Occipital lobe (tissue), 2 donors: ENCODE results near the gene MBTPS1. TPM values are rescaled to one million over a fixed set of nuclear protein-coding genes. Genes with fewer than 3 reads are reported as not detected.

Experiments
- DNase-seq: peaks from one replicate; lab custom pipeline; 2025; lab: John Stamatoyannopoulos, UW
- total RNA-seq: library from RNA; depleted of rRNA; stranded (reverse); fragments of >200 nt; gene quantifications from one replicate; pipeline ENCODE4 v1.2.3, GENCODE V29; 2014

Gene MBTPS1
- total RNA-seq, 1 donor from 2014 or later = 78.1 TPM

- no peak for DNase-seq
Observed at GRCh38 chr16:84054271-84054670, 62.5 kb downstream of the MBTPS1 start.

GRCh38 chr16:84053237-84053636, 63.5 kb downstream of the MBTPS1 start:
- DNase-seq = no peak

- DNase-seq = no peak
Observed at GRCh38 chr16:84052071-84052622, 64.6 kb downstream of the MBTPS1 start.

DNA sequence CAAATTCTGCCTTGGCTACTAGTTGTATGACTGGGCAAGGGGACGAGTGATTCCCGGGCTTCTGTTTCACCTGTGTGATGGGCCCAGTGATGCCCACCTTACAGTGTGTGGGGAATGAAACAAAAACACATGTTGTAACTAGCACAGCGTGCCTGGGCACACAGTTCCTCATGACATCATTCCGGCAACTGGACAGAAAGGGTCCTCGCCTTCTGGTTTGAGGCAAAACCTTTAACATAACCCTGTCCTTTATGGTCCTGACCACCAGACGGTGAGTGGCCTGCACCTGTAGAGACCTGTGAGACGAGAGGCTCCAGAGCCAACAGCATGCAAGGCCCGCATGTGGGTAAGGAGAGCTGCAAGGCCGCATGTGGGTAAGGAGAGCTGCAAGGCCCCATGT, 66.4 kb downstream of the MBTPS1 start:
- no peak for DNase-seq

DNA sequence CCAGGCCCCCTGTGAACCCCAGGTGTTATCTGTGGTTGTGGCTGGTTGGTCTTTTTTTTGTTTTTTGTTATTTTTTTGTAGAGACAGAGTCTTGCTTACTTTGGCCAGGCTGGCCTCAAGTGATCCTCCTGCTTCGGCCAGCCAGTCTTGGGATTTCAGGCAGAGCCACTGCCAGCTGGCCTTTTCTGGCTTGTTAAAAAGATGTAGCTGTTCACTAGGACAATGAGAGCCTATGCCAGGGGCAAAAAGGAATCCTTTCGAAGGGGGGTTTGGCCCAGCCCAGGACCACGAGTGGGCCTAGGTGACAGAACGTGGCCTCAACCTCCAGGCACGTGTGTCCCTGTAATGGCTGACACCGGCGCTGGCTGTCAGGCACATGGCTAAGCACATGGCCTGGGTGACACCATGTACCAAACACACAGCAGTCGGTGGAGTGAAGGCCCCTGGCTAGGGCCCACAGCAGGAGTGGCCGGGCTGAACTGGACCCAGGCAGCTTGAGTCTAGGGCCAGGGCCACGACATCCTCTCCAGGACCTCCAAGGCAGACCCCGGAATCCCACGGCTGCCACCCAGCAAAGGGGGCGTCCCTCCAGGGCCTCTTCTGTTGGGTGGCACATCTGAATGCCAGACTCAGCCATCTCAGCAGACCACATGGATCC, 67.2 kb downstream of the MBTPS1 start:
- DNase-seq = no peak

DNA sequence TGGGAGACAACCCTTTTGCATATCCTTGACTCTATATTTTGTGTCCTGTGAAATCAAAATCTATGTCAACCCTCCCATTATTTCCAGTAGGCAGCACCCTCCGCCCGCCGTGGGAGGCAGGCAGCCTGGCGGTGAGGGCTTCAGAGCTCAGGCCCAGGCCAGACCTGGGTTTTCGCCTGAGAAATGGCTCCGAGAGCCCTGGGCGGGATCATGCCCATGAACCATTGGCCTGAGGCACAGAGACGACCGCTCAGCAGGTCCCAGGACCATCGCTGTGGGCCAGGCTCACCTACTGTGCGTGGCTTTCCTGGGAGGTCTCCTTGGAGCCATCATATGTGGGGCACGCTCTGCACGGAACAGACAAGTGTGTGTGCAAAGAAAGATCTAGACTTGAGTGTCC, 67.9 kb downstream of the MBTPS1 start:
- no peak for DNase-seq

DNA sequence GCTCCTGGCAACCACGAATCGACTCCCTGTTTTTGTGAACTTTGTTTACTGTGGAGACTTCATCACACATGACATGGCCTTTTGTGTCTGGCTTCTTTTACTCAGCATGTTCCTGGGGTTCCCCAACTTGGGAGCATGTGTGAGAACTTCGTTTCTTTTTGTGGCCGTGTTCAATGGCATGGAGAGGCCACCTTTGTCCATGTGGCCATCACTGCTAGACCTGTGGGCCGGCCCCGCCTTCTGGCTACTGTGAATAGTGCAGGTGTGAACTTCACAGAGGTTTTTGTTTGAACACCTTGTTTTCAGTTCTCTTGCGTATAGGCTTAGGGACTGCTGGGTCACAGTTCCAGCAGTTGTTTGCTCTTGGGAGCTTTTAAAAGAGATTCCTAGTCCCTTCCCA, 68.5 kb downstream of the MBTPS1 start:
- DNase-seq = no peak

GRCh38 chr16:84047626-84048025, 69.1 kb downstream of the MBTPS1 start:
- no peak for DNase-seq

DNA sequence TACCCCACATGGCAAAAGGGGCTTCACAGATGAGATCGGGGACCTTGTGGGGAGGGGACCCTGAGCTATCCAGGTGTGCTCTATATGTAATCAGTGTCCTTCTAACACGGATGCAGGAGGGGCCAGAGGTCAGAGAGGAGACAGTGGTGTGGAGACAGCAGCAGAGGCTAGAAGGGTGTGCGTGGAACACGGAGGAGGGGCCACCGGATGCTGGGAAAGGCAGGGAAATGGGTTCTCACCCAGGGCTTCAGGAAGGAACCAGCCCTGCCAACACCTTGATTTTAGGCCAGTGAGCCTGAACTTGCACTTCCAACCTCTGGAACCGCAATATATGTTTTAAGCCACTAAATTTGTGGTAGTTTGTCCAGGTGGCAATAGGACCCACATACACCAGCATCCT, 69.5 kb downstream of the MBTPS1 start:
- no peak for DNase-seq

DNA sequence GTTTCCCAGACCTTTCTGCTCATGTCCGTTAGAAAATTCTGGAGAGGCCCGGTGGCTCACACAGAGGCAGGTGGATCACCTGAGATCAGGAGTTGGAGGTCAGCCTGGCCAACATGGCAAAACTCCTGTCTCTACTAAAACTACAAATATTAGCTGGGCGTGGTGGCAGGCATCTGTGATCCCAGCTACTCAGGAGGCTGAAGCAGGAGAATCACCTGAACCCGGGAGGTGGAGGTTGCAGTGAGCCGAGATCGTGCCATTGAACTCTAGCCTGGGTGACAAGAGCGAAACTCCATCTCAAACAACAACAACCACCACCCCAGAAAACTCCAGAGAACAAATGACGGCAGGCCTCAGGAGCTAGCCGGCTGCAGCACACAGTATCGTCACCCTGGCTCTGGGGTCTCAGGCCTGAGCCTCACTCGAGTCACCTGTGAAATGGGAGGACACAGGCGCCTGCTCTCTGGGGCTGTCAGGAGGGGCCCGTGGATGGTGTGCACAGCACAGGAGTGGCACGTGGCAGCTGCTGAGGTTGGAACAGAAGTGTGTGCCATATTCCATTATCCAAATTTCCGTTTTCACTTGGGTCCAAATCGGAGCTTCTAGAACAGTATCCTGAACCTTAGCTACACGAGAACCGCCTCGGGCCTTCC, 70.8 kb downstream of the MBTPS1 start:
- no peak for DNase-seq

- no peak for DNase-seq
Observed at GRCh38 chr16:84045001-84045817, 71.5 kb downstream of the MBTPS1 start.

DNA sequence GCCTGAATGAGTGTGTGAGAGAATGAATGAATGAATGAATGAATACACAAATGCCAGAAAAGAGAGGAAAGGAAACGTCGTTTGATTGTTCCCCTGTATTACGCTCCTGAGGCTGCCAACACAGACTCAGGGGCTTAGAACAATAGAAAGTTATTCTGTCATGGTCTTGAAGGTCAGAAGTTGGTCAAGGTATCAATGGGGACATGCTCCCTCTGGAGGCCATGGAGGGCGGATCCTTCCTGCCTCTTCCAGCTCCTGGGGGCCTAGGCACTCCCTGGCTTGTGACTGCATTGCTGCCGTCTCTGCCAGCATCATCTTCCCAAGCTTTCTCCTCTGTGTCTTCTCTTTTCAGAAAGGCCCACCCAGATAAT, 72.6 kb downstream of the MBTPS1 start:
- no peak for DNase-seq

DNA sequence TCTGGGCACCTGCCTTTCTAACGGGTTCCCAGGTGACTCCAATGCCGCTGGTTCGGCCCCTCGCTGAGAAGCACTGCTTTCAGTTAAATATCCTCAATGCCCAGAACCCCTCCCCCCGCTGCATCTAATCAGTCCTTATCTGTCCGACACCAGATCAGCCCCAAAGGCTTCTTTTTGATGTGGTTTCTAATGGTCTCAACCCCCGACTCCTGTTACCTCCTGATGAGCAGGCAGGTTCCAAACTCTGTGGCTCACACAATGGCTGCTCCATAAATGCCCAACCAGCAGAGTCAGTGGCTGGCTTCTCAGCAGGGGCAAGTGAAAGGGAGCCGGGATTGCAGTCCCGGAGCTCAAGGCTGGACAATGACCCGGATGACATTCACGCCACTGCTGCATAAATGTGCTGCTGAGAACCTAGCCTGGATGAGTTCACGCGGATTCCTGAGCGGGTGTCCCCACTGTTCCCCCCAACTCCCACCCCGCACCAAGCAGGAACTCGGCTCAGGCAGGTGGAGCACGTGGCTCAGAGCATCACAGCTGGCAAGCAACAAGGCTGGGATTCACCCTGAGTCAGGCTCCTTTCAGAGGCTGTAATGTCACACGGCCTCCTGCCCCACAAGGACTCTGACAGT, 73.1 kb downstream of the MBTPS1 start:
- DNase-seq = no peak

GRCh38 chr16:84042879-84043485, 73.8 kb downstream of the MBTPS1 start:
- DNase-seq = no peak

GRCh38 chr16:84042308-84042878, 74.3 kb downstream of the MBTPS1 start, which contains the start of gene SLC38A8:
TSS of gene SLC38A8 (minus strand) at chr16:84042795. CDS start at chr16:84042157, 638 bp downstream.
- DNase-seq = no peak

GRCh38 chr16:84041881-84042280, 74.9 kb downstream of the MBTPS1 start:
- DNase-seq = no peak

GRCh38 chr16:84040823-84041820, 75.6 kb downstream of the MBTPS1 start:
- DNase-seq = no peak

- DNase-seq = no peak
Observed at GRCh38 chr16:84040226-84040822, 76.4 kb downstream of the MBTPS1 start.

GRCh38 chr16:84039696-84040095, 77.0 kb downstream of the MBTPS1 start:
- no peak for DNase-seq
